ENCODE data around the gene PYGB.

DNA sequence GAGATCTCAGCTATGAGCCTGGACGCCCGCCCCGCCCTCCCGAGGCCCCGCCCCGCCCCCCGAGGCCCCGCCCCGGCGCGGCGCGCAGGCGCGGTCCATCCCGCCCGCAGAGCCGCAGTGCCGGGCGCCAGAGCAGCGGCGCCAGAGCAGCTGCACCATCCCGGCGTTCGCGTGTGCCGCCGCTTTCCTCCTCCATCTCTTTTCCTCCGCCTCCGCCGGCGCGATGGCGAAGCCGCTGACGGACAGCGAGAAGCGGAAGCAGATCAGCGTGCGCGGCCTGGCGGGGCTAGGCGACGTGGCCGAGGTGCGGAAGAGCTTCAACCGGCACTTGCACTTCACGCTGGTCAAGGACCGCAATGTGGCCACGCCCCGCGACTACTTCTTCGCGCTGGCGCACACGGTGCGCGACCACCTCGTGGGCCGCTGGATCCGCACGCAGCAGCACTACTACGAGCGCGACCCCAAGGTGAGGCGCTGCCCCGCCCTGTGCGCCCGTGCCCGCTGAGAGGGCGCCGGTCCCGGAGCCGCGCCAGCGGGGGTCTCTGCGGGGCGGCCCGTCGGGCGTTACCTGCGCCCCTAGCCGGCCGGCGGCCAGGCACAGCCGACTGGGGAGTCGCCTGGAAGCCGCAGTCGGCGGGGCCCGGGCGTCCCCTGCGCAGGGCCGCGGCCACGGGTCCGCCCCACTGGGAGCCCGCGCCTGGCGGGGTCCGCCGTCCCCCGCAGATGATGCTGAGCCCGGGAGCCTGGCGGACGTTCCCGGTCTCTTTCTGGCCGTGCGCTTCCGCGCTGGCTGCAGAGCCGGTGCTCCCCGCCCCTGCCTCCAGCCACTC is at the start of gene PYGB:
- TF ChIP-seq, protein P1, sequence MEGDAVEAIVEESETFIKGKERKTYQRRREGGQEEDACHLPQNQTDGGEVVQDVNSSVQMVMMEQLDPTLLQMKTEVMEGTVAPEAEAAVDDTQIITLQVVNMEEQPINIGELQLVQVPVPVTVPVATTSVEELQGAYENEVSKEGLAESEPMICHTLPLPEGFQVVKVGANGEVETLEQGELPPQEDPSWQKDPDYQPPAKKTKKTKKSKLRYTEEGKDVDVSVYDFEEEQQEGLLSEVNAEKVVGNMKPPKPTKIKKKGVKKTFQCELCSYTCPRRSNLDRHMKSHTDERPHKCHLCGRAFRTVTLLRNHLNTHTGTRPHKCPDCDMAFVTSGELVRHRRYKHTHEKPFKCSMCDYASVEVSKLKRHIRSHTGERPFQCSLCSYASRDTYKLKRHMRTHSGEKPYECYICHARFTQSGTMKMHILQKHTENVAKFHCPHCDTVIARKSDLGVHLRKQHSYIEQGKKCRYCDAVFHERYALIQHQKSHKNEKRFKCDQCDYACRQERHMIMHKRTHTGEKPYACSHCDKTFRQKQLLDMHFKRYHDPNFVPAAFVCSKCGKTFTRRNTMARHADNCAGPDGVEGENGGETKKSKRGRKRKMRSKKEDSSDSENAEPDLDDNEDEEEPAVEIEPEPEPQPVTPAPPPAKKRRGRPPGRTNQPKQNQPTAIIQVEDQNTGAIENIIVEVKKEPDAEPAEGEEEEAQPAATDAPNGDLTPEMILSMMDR (conservative IDR thresholded peaks at IDR 0.05; ENCODE audit: low read depth, low read length): no peak
- no peak for TF ChIP-seq EZH2 (IDR thresholded peaks at IDR 0.05; ENCODE audit: low read length, unreplicated experiment)
- TF ChIP-seq EZH2phosphoT487 (IDR thresholded peaks at IDR 0.05; ENCODE audit: borderline replicate concordance, low read length): no peak

All from PC-3 (cell line).